ENCODE measurements around the gene MAPK1IP1L. TPM values are rescaled to one million over a fixed set of nuclear protein-coding genes. Genes with fewer than 3 reads are reported as not detected.
A peak's percentile ranks its signal among the peaks of the same experiment; 100 is the strongest.

Gene MAPK1IP1L
- total RNA-seq, 4 donors from 2014 or later = 25.3 to 54.0 (median 41.9) TPM

DNA sequence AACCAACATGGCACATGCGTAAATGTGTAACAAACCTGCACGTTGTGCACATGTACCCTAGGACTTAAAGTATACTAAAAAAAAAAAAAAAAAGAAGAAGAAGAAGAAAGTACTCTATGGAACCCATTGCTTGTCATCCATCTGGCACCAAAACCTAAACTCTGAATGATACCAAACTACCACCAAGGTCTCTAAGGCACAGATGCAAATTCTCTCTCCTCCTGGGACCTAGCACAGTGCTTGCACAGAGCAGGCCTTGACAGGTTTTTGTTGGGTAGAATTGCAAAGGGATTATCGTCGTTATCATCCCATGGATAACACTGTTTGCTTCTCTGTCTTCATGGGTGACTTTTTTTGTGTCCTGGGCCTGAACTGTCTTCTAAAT, 64.4 kb downstream of the MAPK1IP1L start:
- Histone ChIP-seq H3K4me1 (peaks cover 0 to 24% (median 13%) of the 10 kb centered on the region in 4 donors), H3K27ac (no peak overlapping the region), H3K27me3 (no peaks in the 10 kb centered on the region), H3K4me3 (no peak overlapping the region), H3K36me3 (no peaks in the 10 kb centered on the region), H3K9me3 (no peaks in the 10 kb centered on the region)
- no peak for DNase-seq (ENCODE audit: low spot score in 2 of 2)
- 93 to 95% methylated on average over 4 of the region's 4 CpGs for WGBS, 2 donors
- TF ChIP-seq, protein P1, sequence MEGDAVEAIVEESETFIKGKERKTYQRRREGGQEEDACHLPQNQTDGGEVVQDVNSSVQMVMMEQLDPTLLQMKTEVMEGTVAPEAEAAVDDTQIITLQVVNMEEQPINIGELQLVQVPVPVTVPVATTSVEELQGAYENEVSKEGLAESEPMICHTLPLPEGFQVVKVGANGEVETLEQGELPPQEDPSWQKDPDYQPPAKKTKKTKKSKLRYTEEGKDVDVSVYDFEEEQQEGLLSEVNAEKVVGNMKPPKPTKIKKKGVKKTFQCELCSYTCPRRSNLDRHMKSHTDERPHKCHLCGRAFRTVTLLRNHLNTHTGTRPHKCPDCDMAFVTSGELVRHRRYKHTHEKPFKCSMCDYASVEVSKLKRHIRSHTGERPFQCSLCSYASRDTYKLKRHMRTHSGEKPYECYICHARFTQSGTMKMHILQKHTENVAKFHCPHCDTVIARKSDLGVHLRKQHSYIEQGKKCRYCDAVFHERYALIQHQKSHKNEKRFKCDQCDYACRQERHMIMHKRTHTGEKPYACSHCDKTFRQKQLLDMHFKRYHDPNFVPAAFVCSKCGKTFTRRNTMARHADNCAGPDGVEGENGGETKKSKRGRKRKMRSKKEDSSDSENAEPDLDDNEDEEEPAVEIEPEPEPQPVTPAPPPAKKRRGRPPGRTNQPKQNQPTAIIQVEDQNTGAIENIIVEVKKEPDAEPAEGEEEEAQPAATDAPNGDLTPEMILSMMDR (IDR thresholded peaks at IDR 0.05) = no peak
- no peak for TF ChIP-seq POLR2A (IDR thresholded peaks at IDR 0.05)
- TF ChIP-seq EP300 (IDR thresholded peaks at IDR 0.05) = no peak

DNA sequence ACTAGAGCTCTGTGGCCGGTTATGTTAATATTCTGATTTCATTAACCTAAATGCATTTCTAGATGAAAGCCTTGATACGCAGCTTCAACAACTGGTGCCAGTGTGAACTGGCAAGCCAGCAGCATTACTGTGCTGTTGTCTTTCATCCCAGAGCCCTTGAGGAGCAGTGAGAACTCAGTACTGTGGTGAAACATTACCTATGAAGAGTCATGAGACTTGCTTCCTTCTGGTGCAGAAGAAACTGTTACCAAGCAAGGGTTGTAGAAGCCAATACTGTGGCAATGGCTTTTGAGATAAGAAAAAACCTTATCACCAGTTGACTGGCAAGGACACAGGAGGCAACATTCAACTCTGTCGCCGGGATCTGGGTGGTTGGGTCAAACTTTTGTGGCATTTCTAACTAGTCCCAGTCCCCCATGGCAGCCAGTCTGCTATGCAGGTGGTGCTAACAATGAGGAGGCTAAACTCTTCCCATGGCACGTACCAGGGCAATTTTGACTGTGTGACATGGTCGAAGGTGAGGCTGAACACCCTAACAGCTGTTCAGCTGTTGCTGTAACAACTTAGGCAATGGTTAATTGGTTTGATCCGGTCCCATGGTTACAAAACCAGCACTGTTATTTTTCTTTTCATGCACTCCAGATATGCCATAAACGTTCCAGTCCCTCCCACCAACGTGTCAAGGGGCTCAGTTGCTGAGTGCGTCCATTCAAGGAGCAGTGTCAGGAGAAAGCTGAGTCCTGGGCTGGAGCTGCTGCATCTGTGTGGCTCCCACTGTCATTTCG, 65.0 kb downstream of the MAPK1IP1L start:
- H3K27me3 ChIP-seq = no peaks in the 10 kb centered on the region
- H3K4me3 ChIP-seq = no peak overlapping the region
- 66% methylated on average over 9 to 11 of the region's 11 CpGs for WGBS, 2 donors
- no peaks in the 10 kb centered on the region for H3K36me3 ChIP-seq
- no peaks in the 10 kb centered on the region for H3K9me3 ChIP-seq
- peaks cover 0 to 24% (median 13%) of the 10 kb centered on the region in 4 donors for H3K4me1 ChIP-seq
- DNase-seq (ENCODE audit: low spot score in 2 of 2) = no peak
- TF ChIP-seq, protein P1 (IDR thresholded peaks at IDR 0.05) = no peak
- TF ChIP-seq POLR2A (IDR thresholded peaks at IDR 0.05) (no peak), EP300 (IDR thresholded peaks at IDR 0.05) (no peak)
- H3K27ac ChIP-seq = peak overlapping the region in 2 of 4 donors; percentile 10 to 46

DNA sequence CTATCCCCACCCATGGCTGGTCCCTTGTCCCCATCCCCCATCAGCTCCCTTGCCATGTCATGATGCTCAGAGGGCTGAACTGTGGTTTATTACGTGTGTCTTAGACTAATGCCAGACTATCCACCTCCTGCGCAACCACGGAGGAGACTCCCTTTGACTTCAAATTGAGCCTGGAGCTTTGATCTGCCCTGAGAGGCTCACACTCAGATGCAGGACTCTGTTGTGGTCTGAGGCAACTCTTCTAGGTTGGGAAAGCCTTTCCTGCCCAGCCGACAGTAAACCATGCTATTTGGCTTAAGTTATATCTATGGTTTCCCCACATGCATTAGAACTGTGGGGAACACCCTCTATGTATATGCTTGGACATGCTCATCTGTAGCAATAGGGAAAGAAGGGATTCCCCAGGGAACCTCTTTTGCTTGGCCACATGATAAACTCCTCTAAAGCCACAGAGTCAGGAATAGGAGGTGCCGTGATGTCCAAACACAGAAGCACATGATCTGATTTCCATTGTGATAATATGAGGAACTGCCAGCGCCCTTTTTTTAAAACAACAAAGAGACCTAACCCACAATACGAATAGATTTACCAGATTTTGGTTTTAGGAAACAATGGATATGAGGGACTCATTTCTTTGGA, 66.5 kb downstream of the MAPK1IP1L start:
- TF ChIP-seq, protein P1 (IDR thresholded peaks at IDR 0.05) = no peak
- peak; percentile 27 to 58 for TF ChIP-seq EP300 (IDR thresholded peaks at IDR 0.05)
- WGBS, 2 donors = 64 to 76% methylated on average over 7 of the region's 7 CpGs
- Histone ChIP-seq H3K36me3 (no peaks in the 10 kb centered on the region), H3K4me1 (peaks cover 0 to 36% (median 22%) of the 10 kb centered on the region in 4 donors), H3K27me3 (no peaks in the 10 kb centered on the region), H3K4me3 (no peak overlapping the region), H3K9me3 (no peaks in the 10 kb centered on the region), H3K27ac (peak overlapping the region; percentile 40 to 90 (median 70))
- peak in 1 of 2 donors; percentile 49 for DNase-seq (ENCODE audit: low spot score in 2 of 2)

DNA sequence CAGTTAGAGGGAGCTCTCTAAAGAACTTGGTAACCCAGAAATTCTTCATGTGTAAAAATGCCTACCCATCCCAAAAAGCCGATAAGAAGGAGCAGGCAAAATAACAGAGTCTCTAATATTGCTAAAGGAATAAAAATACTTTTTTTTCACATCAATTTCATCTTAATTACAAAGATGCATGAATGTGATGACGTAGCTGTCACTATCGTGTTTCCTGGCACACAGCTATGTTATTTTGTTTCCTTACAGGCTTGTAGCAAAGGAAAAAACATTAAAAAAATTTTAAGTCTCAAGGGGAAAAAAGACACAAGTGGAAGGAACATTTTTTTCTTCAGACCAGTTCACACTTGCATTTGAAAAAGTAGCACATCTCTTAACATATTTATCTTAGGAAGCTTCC, 67.3 kb downstream of the MAPK1IP1L start:
- Histone ChIP-seq H3K27me3 (no peaks in the 10 kb centered on the region), H3K4me1 (peaks cover 0 to 43% (median 29%) of the 10 kb centered on the region in 4 donors), H3K36me3 (no peaks in the 10 kb centered on the region), H3K4me3 (no peak overlapping the region), H3K9me3 (no peaks in the 10 kb centered on the region), H3K27ac (peak overlapping the region; percentile 40 to 90 (median 70))
- 31 to 41% methylated on average over 3 of the region's 3 CpGs for WGBS, 2 donors
- TF ChIP-seq, protein P1 (IDR thresholded peaks at IDR 0.05) = no peak
- TF ChIP-seq EP300 (IDR thresholded peaks at IDR 0.05) = peak in 1 of 2 donors; percentile 14
- no peak for DNase-seq (ENCODE audit: low spot score in 2 of 2)

Other genes with a start within 250 kb of the MAPK1IP1L start
- gene GCH1, start 148.8 kb upstream of the MAPK1IP1L start, total RNA-seq = 10 to 100 TPM in 1 of 4 donors, 1 to 10 TPM in 3; 6.9 to 13.2 (median 8.1) TPM
- gene WDHD1, start 24.5 kb upstream of the MAPK1IP1L start, total RNA-seq = 1 to 10 TPM; 1.2 to 3.1 (median 1.9) TPM
- 10 to 100 TPM; 13.3 to 28.8 (median 19.1) TPM for gene SOCS4, start 24.4 kb upstream of the MAPK1IP1L start, total RNA-seq
- 100 to 1,000 TPM; 246 to 526 (median 339) TPM for gene LGALS3, start 77.6 kb downstream of the MAPK1IP1L start, total RNA-seq
- gene DLGAP5, start 139.9 kb downstream of the MAPK1IP1L start, total RNA-seq = under 1 TPM in 2 of 4 donors, not detected in 2; 0.30 to 0.44 TPM
- gene FBXO34, start 219.8 kb downstream of the MAPK1IP1L start, total RNA-seq = 10 to 100 TPM; 23.9 to 40.8 (median 32.6) TPM

Data from tibial nerve (tissue), 4 donors.